GM23338 (cell line): Measurements from ENCODE around the gene GLI3. TPM values are rescaled to one million over a fixed set of nuclear protein-coding genes. Genes with fewer than 3 reads are reported as not detected.

Experiments
- ATAC-seq: fragments of 200-7000 bp; cut with Tn5 transposase; 3 replicates; pipeline ENCODE4 v1.9.1; 2020
- DNase-seq: peaks from one replicate; pipeline ENCODE4 v3.0.0-alpha.2; 2015; ENCODE audit warnings: low spot score
- H2AFZ ChIP-seq: fragments of 200-600 bp; sonication (generic); 2 replicates; pipeline ENCODE4 v1.8.0; 2016; ENCODE audit warnings: antibody characterized with exemption, mild to moderate bottlenecking, moderate library complexity
- H3F3A ChIP-seq: fragments of 200-600 bp; sonication (generic); replicated peaks from 2 replicates; pipeline ENCODE4 v1.8.0; 2017; ENCODE audit warnings: antibody characterized with exemption, mixed run types, low read depth
- H3K27ac ChIP-seq: fragments of 200-600 bp; sonication (generic); 2 replicates; pipeline ENCODE4 v1.6.1; 2016; ENCODE audit warnings: low read depth
- H3K27me3 ChIP-seq: fragments of 200-600 bp; sonication (generic); 2 replicates; pipeline ENCODE4 v1.8.0; 2016; ENCODE audit warnings: mild to moderate bottlenecking, mixed run types, moderate library complexity; ENCODE audit not compliant: insufficient read depth
- H3K36me3 ChIP-seq: fragments of 200-600 bp; sonication (generic); 2 replicates; pipeline ENCODE4 v1.8.0; 2016; ENCODE audit warnings: mild to moderate bottlenecking; ENCODE audit not compliant: insufficient read depth
- H3K4me1 ChIP-seq: fragments of 200-600 bp; sonication (generic); 2 replicates; pipeline ENCODE4 v1.8.0; 2016; ENCODE audit warnings: mild to moderate bottlenecking, moderate library complexity; ENCODE audit not compliant: insufficient read depth
- H3K4me2 ChIP-seq: fragments of 200-600 bp; sonication (generic); 2 replicates; pipeline ENCODE4 v1.7.1; 2017; ENCODE audit warnings: mixed run types
- H3K4me3 ChIP-seq: fragments of 200-600 bp; sonication (generic); 2 replicates; pipeline ENCODE4 v1.6.1; 2016; ENCODE audit warnings: mixed run types
- H3K79me2 ChIP-seq: fragments of 200-600 bp; sonication (generic); replicated peaks from 2 replicates; pipeline ENCODE4 v1.8.0; 2017; ENCODE audit warnings: mild to moderate bottlenecking; ENCODE audit not compliant: insufficient read depth
- H3K9me2 ChIP-seq: fragments of 200-600 bp; sonication (generic); 2 replicates; pipeline ENCODE4 v1.8.0; 2017; ENCODE audit not compliant: insufficient read depth
- H4K20me1 ChIP-seq: fragments of 200-600 bp; sonication (generic); replicated peaks from 2 replicates; pipeline ENCODE4 v1.8.0; 2017; ENCODE audit warnings: mild to moderate bottlenecking; ENCODE audit not compliant: insufficient read depth
- H3K27ac Mint-ChIP-seq: 2 replicates; pipeline ENCODE4 v1.8.0; 2020; ENCODE audit warnings: inconsistent platforms, mild to moderate bottlenecking, moderate library complexity, mixed read lengths
- H3K27me3 Mint-ChIP-seq: 3 replicates; pipeline ENCODE4 v1.8.0; 2022; ENCODE audit warnings: low read depth, mild to moderate bottlenecking, moderate library complexity, mixed read lengths, inconsistent platforms; ENCODE audit not compliant: insufficient read depth, poor library complexity
- H3K36me3 Mint-ChIP-seq: 3 replicates; pipeline ENCODE4 v1.8.0; 2021; ENCODE audit warnings: low read depth, mild to moderate bottlenecking, inconsistent platforms, moderate library complexity, mixed read lengths
- H3K4me1 Mint-ChIP-seq: 3 replicates; pipeline ENCODE4 v1.8.0; 2020; ENCODE audit warnings: mild to moderate bottlenecking, inconsistent platforms, mixed read lengths
- H3K4me3 Mint-ChIP-seq: 3 replicates; pipeline ENCODE4 v1.8.0; 2021; ENCODE audit warnings: moderate library complexity, mild to moderate bottlenecking, inconsistent platforms, mixed read lengths
- H3K9me3 Mint-ChIP-seq: 3 replicates; pipeline ENCODE4 v1.8.0; 2020; ENCODE audit warnings: moderate library complexity, mild to moderate bottlenecking, inconsistent platforms, mixed read lengths
- CREB1 ChIP-seq: fragments of 250-450 bp; sonication (Bioruptor Pico); IDR thresholded peaks from 2 replicates; pipeline ENCODE4 v1.5.0; 2020; ENCODE audit warnings: low read depth, mild to moderate bottlenecking, moderate library complexity
- ETS1 ChIP-seq: IDR thresholded peaks from 2 replicates; pipeline ENCODE4 v1.6.1; 2016; ENCODE audit warnings: antibody characterized with exemption
- EZH2phosphoT487 ChIP-seq: fragments of 200-600 bp; sonication (generic); IDR thresholded peaks from one replicate; pipeline ENCODE4 v1.8.1; 2018; ENCODE audit warnings: antibody characterized with exemption; ENCODE audit not compliant: unreplicated experiment
- JUNB ChIP-seq: IDR thresholded peaks from one replicate; pipeline ENCODE4 v1.6.1; 2016; ENCODE audit warnings: antibody characterized with exemption; ENCODE audit not compliant: unreplicated experiment
- NANOG ChIP-seq: IDR thresholded peaks from 2 replicates; pipeline ENCODE4 v1.6.1; 2016; ENCODE audit warnings: antibody characterized with exemption, borderline replicate concordance
- POLR2AphosphoS5 ChIP-seq: IDR thresholded peaks from 2 replicates; pipeline ENCODE4 v1.6.1; 2016; ENCODE audit warnings: antibody characterized with exemption, low read depth
- REST ChIP-seq: IDR thresholded peaks from one replicate; pipeline ENCODE4 v1.6.1; 2018; ENCODE audit warnings: antibody characterized with exemption; ENCODE audit not compliant: unreplicated experiment
- ZNF331 ChIP-seq: fragments of 250-450 bp; sonication (Bioruptor Pico); IDR thresholded peaks from 2 replicates; pipeline ENCODE4 v1.5.0; 2020; ENCODE audit warnings: low read depth, mild to moderate bottlenecking, moderate library complexity
- ZNF462 ChIP-seq: fragments of 250-450 bp; sonication (Bioruptor Pico); IDR thresholded peaks from 2 replicates; pipeline ENCODE4 v1.5.0; 2020; ENCODE audit warnings: mild to moderate bottlenecking, moderate library complexity
- polyA plus RNA-seq: library from polyadenylated mRNA; unstranded; fragments of >200 nt; fragmentation: Nextera tagmentation; extraction: Ambion mirVana; gene quantifications from 2 replicates; pipeline ENCODE4 v1.2.1, GENCODE V29; 2016
- total RNA-seq: library from RNA; depleted of rRNA; stranded (reverse); fragments of >200 nt; shearing (Covaris generic); gene quantifications from 2 replicates; pipeline ENCODE4 v1.2.3, GENCODE V29; 2014

The GLI3 gene
- total and polyA plus RNA-seq, 2 experiments from 2014 or later = 16.1 to 17.9 TPM

GRCh38 chr7:42053834-42054233, 183.2 kb downstream of the GLI3 start:
- Histone ChIP-seq H3K4me2 (no peak overlapping the region), H3K9me2 (peaks cover 4% of the 10 kb centered on the region), H3K36me3 (no peaks in the 10 kb centered on the region), H3K4me3 (no peak overlapping the region), H3K79me2 (0 out of 2 replicates have a peak, but pooled peaks cover 3% of the 10 kb centered on the region), H2AFZ (no peak overlapping the region), H3K27ac (no peak overlapping the region), H4K20me1 (peaks cover 4% of the 10 kb centered on the region; the same call in 1 of the 2 replicates), H3K27me3 (no peaks in the 10 kb centered on the region), H3K4me1 (peaks cover 4% of the 10 kb centered on the region; the same call in 1 of the 2 replicates), H3F3A (no peaks in the 10 kb centered on the region)
- ATAC-seq (no peak), DNase-seq (no peak)
- Mint-ChIP-seq H3K27me3 (peaks cover 4% of the 10 kb centered on the region), H3K27ac (no peak overlapping the region), H3K4me1 (peaks cover 14% of the 10 kb centered on the region; the same call in 2 of the 3 replicates), H3K4me3 (no peak overlapping the region), H3K9me3 (no peaks in the 10 kb centered on the region; the same call in 2 of the 3 replicates), H3K36me3 (peaks cover 4% of the 10 kb centered on the region; the same call in 1 of the 3 replicates)
- TF ChIP-seq ZNF462 (no peak), NANOG (no peak), JUNB (no peak), CREB1 (no peak), POLR2AphosphoS5 (no peak), ZNF331 (CRISPR knock-in tag) (no peak), EZH2phosphoT487 (no peak), REST (no peak), ETS1 (no peak)
